ENCODE data around the gene SYT1. TPM values are rescaled to one million over a fixed set of nuclear protein-coding genes. Genes with fewer than 3 reads are reported as not detected.
A peak's percentile ranks its signal among the peaks of the same experiment; 100 is the strongest.

Gene SYT1
- total and polyA plus RNA-seq, 2 of the 8 experiments (the other 6 are each of a cell fraction or from before 2014, with no cell fraction given), result 11.0 to 34.6 TPM

MicroRNAs encoded within 50 kb of the gene (microRNA counts, 767-probe panel; counts per million panel counts)
- 879 counts per million, percentile 95 among the panel's probes with 10 or more counts for microRNA hsa-miR-1252

Small RNAs within 50 kb of the gene (microRNA-seq; reads per million reads assigned to microRNA genes)
- gene MIR1252 (ENCODE audit: borderline microRNAs expressed in 2 of 2, borderline number of aligned reads in 2 of 2, borderline replicate concordance in 1 of 2), result 0.41 to 0.69 reads per million in 2 experiments

Small RNAs within 50 kb of the gene (small RNA-seq; reads per million reads assigned to genes)
- 15.6 reads per million, percentile 89 among the genes with 10 or more reads in this experiment for gene MIR1252 (ENCODE audit: insufficient read depth)

Measured in H1 (cell line).